GM23338 (cell line): ENCODE results near the gene C3orf70. TPM values are rescaled to one million over a fixed set of nuclear protein-coding genes. Genes with fewer than 3 reads are reported as not detected.

Experiments used
- ATAC-seq: fragments of 200-7000 bp; cut with Tn5 transposase; 3 replicates; pipeline ENCODE4 v1.9.1; 2020
- DNase-seq: peaks from one replicate; pipeline ENCODE4 v3.0.0-alpha.2; 2015; ENCODE audit warnings: low spot score
- H2AFZ ChIP-seq: fragments of 200-600 bp; sonication (generic); 2 replicates; pipeline ENCODE4 v1.8.0; 2016; ENCODE audit warnings: antibody characterized with exemption, mild to moderate bottlenecking, moderate library complexity
- H3F3A ChIP-seq: fragments of 200-600 bp; sonication (generic); replicated peaks from 2 replicates; pipeline ENCODE4 v1.8.0; 2017; ENCODE audit warnings: antibody characterized with exemption, mixed run types, low read depth
- H3K27ac ChIP-seq: fragments of 200-600 bp; sonication (generic); 2 replicates; pipeline ENCODE4 v1.6.1; 2016; ENCODE audit warnings: low read depth
- H3K27me3 ChIP-seq: fragments of 200-600 bp; sonication (generic); 2 replicates; pipeline ENCODE4 v1.8.0; 2016; ENCODE audit warnings: mild to moderate bottlenecking, mixed run types, moderate library complexity; ENCODE audit not compliant: insufficient read depth
- H3K36me3 ChIP-seq: fragments of 200-600 bp; sonication (generic); 2 replicates; pipeline ENCODE4 v1.8.0; 2016; ENCODE audit warnings: mild to moderate bottlenecking; ENCODE audit not compliant: insufficient read depth
- H3K4me1 ChIP-seq: fragments of 200-600 bp; sonication (generic); 2 replicates; pipeline ENCODE4 v1.8.0; 2016; ENCODE audit warnings: mild to moderate bottlenecking, moderate library complexity; ENCODE audit not compliant: insufficient read depth
- H3K4me2 ChIP-seq: fragments of 200-600 bp; sonication (generic); 2 replicates; pipeline ENCODE4 v1.7.1; 2017; ENCODE audit warnings: mixed run types
- H3K4me3 ChIP-seq: fragments of 200-600 bp; sonication (generic); 2 replicates; pipeline ENCODE4 v1.6.1; 2016; ENCODE audit warnings: mixed run types
- H3K79me2 ChIP-seq: fragments of 200-600 bp; sonication (generic); replicated peaks from 2 replicates; pipeline ENCODE4 v1.8.0; 2017; ENCODE audit warnings: mild to moderate bottlenecking; ENCODE audit not compliant: insufficient read depth
- H3K9me2 ChIP-seq: fragments of 200-600 bp; sonication (generic); 2 replicates; pipeline ENCODE4 v1.8.0; 2017; ENCODE audit not compliant: insufficient read depth
- H4K20me1 ChIP-seq: fragments of 200-600 bp; sonication (generic); replicated peaks from 2 replicates; pipeline ENCODE4 v1.8.0; 2017; ENCODE audit warnings: mild to moderate bottlenecking; ENCODE audit not compliant: insufficient read depth
- H3K27ac Mint-ChIP-seq: 2 replicates; pipeline ENCODE4 v1.8.0; 2020; ENCODE audit warnings: inconsistent platforms, mild to moderate bottlenecking, moderate library complexity, mixed read lengths
- H3K27me3 Mint-ChIP-seq: 3 replicates; pipeline ENCODE4 v1.8.0; 2022; ENCODE audit warnings: low read depth, mild to moderate bottlenecking, moderate library complexity, mixed read lengths, inconsistent platforms; ENCODE audit not compliant: insufficient read depth, poor library complexity
- H3K36me3 Mint-ChIP-seq: 3 replicates; pipeline ENCODE4 v1.8.0; 2021; ENCODE audit warnings: low read depth, mild to moderate bottlenecking, inconsistent platforms, moderate library complexity, mixed read lengths
- H3K4me1 Mint-ChIP-seq: 3 replicates; pipeline ENCODE4 v1.8.0; 2020; ENCODE audit warnings: mild to moderate bottlenecking, inconsistent platforms, mixed read lengths
- H3K4me3 Mint-ChIP-seq: 3 replicates; pipeline ENCODE4 v1.8.0; 2021; ENCODE audit warnings: moderate library complexity, mild to moderate bottlenecking, inconsistent platforms, mixed read lengths
- H3K9me3 Mint-ChIP-seq: 3 replicates; pipeline ENCODE4 v1.8.0; 2020; ENCODE audit warnings: moderate library complexity, mild to moderate bottlenecking, inconsistent platforms, mixed read lengths
- EZH2 ChIP-seq: fragments of 200-600 bp; sonication (generic); IDR thresholded peaks from one replicate; pipeline ENCODE4 v1.8.0; 2017; ENCODE audit warnings: antibody characterized with exemption, mild to moderate bottlenecking, low read depth; ENCODE audit not compliant: unreplicated experiment
- EZH2phosphoT487 ChIP-seq: fragments of 200-600 bp; sonication (generic); IDR thresholded peaks from one replicate; pipeline ENCODE4 v1.8.1; 2018; ENCODE audit warnings: antibody characterized with exemption; ENCODE audit not compliant: unreplicated experiment
- JUNB ChIP-seq: IDR thresholded peaks from one replicate; pipeline ENCODE4 v1.6.1; 2016; ENCODE audit warnings: antibody characterized with exemption; ENCODE audit not compliant: unreplicated experiment
- NANOG ChIP-seq: IDR thresholded peaks from 2 replicates; pipeline ENCODE4 v1.6.1; 2016; ENCODE audit warnings: antibody characterized with exemption, borderline replicate concordance
- POLR2AphosphoS5 ChIP-seq: IDR thresholded peaks from 2 replicates; pipeline ENCODE4 v1.6.1; 2016; ENCODE audit warnings: antibody characterized with exemption, low read depth
- STAT1 ChIP-seq: IDR thresholded peaks from one replicate; pipeline ENCODE4 v1.6.1; 2016; ENCODE audit warnings: antibody characterized with exemption; ENCODE audit not compliant: unreplicated experiment
- ZNF114 ChIP-seq: fragments of 250-450 bp; sonication (Bioruptor Pico); IDR thresholded peaks from 2 replicates; pipeline ENCODE4 v1.5.0; 2020; ENCODE audit warnings: mild to moderate bottlenecking, moderate library complexity
- ZNF331 ChIP-seq: fragments of 250-450 bp; sonication (Bioruptor Pico); IDR thresholded peaks from 2 replicates; pipeline ENCODE4 v1.5.0; 2020; ENCODE audit warnings: low read depth, mild to moderate bottlenecking, moderate library complexity
- ZNF462 ChIP-seq: fragments of 250-450 bp; sonication (Bioruptor Pico); IDR thresholded peaks from 2 replicates; pipeline ENCODE4 v1.5.0; 2020; ENCODE audit warnings: mild to moderate bottlenecking, moderate library complexity
- polyA plus RNA-seq: library from polyadenylated mRNA; unstranded; fragments of >200 nt; fragmentation: Nextera tagmentation; extraction: Ambion mirVana; gene quantifications from 2 replicates; pipeline ENCODE4 v1.2.1, GENCODE V29; 2016
- total RNA-seq: library from RNA; depleted of rRNA; stranded (reverse); fragments of >200 nt; shearing (Covaris generic); gene quantifications from 2 replicates; pipeline ENCODE4 v1.2.3, GENCODE V29; 2014

The C3orf70 gene
- total and polyA plus RNA-seq, 2 experiments from 2014 or later = 0.45 to 1.5 TPM

DNA sequence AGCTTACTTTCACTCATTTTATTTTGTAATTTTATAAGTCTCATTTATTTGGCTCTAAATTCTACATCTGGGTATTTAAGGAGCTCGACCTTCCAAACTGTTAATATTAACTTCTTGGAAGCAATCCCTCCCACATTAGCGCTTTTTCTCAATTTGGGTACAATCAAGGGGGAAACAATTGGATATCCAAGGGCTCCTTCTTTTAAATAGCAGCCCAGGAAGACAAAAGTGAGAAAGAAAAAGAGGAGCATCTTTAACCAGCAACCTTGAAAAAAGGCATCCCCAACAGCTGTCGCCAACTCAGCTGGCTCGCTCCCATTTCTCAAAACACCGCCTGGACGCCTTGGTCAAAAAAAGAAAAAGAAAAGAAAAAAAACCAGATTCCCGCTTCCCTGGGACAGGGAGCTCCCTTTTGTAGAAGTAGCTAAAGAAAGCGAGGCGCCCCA is 873 bp downstream of the C3orf70 start:
- H3K4me1 Mint-ChIP-seq = peaks cover 8% of the 10 kb centered on the region
- Histone ChIP-seq H3K9me2 (no peaks in the 10 kb centered on the region), H3K4me2 (peak overlapping the region; percentile 84), H3F3A (peaks cover 10% of the 10 kb centered on the region; the same call in 1 of the 2 replicates), H3K27me3 (peaks cover 45% of the 10 kb centered on the region), H3K79me2 (no peaks in the 10 kb centered on the region), H3K4me1 (peaks cover 22% of the 10 kb centered on the region), H3K36me3 (no peaks in the 10 kb centered on the region), H4K20me1 (no peaks in the 10 kb centered on the region), H3K4me3 (peak overlapping the region; percentile 83), H2AFZ (peak overlapping the region; percentile 95), H3K27ac (no peak overlapping the region)
- no peaks in the 10 kb centered on the region for H3K9me3 Mint-ChIP-seq
- H3K27ac Mint-ChIP-seq = no peak overlapping the region
- peaks cover 17% of the 10 kb centered on the region for H3K27me3 Mint-ChIP-seq
- peak overlapping the region; percentile 80 for H3K4me3 Mint-ChIP-seq
- ATAC-seq = no peak
- DNase-seq = no peak
- peak; percentile 61 for TF ChIP-seq EZH2
- no peak for TF ChIP-seq EZH2phosphoT487
- H3K36me3 Mint-ChIP-seq = no peaks in the 10 kb centered on the region

DNA sequence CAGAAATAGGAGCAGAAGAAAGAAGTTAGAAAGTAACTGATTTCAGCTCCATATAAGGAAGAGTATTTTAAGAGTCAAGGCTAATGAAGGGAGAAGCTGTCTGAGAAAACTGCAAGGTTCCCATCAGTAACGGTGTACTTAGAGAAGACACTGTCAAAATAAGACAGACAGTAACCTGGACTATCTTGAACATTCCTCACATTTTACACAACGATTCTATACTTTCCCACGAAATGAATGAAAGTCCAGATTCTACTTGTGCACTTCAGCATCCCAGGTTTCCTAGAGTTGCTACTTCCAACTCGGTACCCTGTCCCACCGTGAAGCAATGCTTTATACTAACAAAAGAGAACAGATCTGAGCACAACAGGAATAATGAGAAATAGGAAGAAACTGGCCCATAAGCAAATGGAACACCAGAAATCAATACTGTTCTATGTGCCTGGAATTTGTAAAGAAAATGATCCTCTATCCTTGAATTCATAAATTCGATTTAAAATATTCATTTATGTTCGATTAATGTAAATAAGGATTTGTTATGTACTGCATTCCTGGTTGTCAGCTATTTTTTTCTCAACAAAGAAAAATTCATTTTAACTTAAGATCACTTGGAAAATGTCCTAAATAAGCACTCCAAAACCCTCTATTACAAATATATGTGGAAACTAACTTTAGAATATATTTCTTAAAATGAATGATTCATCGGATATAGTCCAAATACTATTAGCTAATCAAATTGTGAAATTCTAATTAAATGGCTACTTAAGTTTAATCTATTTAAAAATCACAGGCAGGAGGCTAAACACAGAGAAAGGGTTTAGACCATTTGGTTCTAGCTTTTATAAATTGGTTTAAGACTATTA is 1.5 kb downstream of the C3orf70 start:
- H3K9me2 ChIP-seq = no peaks in the 10 kb centered on the region
- Mint-ChIP-seq H3K4me3 (peak overlapping the region; percentile 80), H3K27me3 (peaks cover 17% of the 10 kb centered on the region), H3K9me3 (no peaks in the 10 kb centered on the region), H3K27ac (no peak overlapping the region), H3K36me3 (no peaks in the 10 kb centered on the region), H3K4me1 (peaks cover 8% of the 10 kb centered on the region)
- H4K20me1 ChIP-seq = no peaks in the 10 kb centered on the region
- no peak for DNase-seq
- H3K36me3 ChIP-seq = no peaks in the 10 kb centered on the region
- ATAC-seq = no peak
- H2AFZ ChIP-seq = no peak overlapping the region
- H3K79me2 ChIP-seq = no peaks in the 10 kb centered on the region
- TF ChIP-seq JUNB (no peak), ZNF331 (CRISPR knock-in tag) (no peak), POLR2AphosphoS5 (no peak), ZNF114 (CRISPR knock-in tag) (no peak), EZH2phosphoT487 (no peak), STAT1 (no peak)
- H3K4me1 ChIP-seq = peaks cover 28% of the 10 kb centered on the region
- peaks cover 45% of the 10 kb centered on the region for H3K27me3 ChIP-seq
- peak overlapping the region; percentile 84 for H3K4me2 ChIP-seq
- peak overlapping the region; percentile 83 for H3K4me3 ChIP-seq
- no peak overlapping the region for H3K27ac ChIP-seq
- peaks cover 10% of the 10 kb centered on the region; the same call in 1 of the 2 replicates for H3F3A ChIP-seq

DNA sequence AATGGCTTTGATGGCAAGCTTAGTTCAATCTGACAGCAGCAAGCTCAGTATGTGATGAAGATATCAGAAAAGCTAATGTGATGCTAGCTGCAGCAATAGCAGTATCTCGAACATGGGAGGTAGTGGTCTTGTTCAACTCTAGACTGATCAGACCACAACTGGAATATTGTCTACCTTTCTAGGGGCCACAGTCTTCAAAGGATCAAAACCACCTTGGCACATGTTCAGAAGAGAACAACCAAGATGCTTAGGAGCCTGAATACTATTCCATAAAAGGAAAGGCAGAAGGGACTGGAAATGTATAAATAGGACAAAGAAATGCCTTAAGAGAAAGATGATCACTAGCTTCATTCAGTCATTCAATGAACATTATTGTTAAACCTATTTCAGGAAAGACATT is 2.3 kb downstream of the C3orf70 start:
- H3K27ac ChIP-seq = no peak overlapping the region
- no peak overlapping the region for H3K4me3 ChIP-seq
- no peaks in the 10 kb centered on the region for H3K79me2 ChIP-seq
- Mint-ChIP-seq H3K36me3 (no peaks in the 10 kb centered on the region), H3K27me3 (peaks cover 17% of the 10 kb centered on the region), H3K4me3 (no peak overlapping the region), H3K9me3 (no peaks in the 10 kb centered on the region; the same call in 2 of the 3 replicates), H3K27ac (no peak overlapping the region), H3K4me1 (peaks cover 8% of the 10 kb centered on the region)
- DNase-seq (no peak), ATAC-seq (no peak)
- H3K9me2 ChIP-seq = no peaks in the 10 kb centered on the region
- H3F3A ChIP-seq = peaks cover 10% of the 10 kb centered on the region; the same call in 1 of the 2 replicates
- no peaks in the 10 kb centered on the region for H4K20me1 ChIP-seq
- peaks cover 45% of the 10 kb centered on the region for H3K27me3 ChIP-seq
- no peak overlapping the region for H3K4me2 ChIP-seq
- no peak overlapping the region for H2AFZ ChIP-seq
- H3K4me1 ChIP-seq = peaks cover 28% of the 10 kb centered on the region
- H3K36me3 ChIP-seq = no peaks in the 10 kb centered on the region
- TF ChIP-seq NANOG = no peak
- no peak for TF ChIP-seq ZNF331 (CRISPR knock-in tag)
- no peak for TF ChIP-seq STAT1
- no peak for TF ChIP-seq ZNF462 (CRISPR knock-in tag)
